SU-DHL-6 (cell line): ENCODE data around the gene GRIK4.

Source experiments
- EZH2phosphoT487 ChIP-seq: fragments of 200-600 bp; sonication (generic), shearing (Covaris generic); conservative IDR thresholded peaks from 2 replicates; pipeline ENCODE4 v1.6.1; 2018; ENCODE audit warnings: mild to moderate bottlenecking, antibody characterized with exemption, low read length, moderate library complexity, mixed read lengths
- TF ChIP-seq, protein P1 (sequence below): fragments of 200-600 bp; sonication (generic); IDR thresholded peaks from one replicate; pipeline ENCODE4 v1.5.1; 2017; ENCODE audit warnings: antibody characterized with exemption, mild to moderate bottlenecking, low read length, moderate library complexity; ENCODE audit not compliant: insufficient read depth, poor library complexity, severe bottlenecking

DNA sequence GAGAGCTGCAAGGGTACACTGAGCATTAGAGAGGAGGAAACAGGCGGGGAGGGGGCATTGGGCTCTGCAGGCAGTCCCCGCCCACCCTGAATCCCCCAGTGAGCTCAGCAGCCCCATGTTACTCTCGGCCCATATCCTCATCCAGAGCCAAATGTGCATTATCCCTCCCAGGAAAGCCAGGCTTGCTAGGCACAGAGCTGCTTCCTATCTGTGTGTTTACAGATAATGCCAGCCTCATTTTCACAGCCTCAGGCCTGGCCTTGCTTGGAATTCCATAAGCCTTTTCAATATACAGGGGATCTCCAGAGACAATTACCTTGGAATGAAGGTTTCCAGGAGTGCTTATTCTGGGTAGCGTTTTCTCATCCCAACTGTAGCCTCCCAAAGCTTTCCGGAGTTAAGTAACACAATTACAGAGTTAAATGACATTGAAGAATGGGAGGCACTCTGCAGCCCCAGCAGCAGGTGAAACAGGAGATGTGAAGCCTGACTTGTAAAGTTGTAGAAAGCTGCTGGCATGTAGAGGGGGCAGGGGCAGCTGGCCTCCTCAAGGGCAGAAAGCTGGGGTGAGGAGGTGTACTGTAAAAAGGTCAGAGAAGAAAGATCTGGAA lies 420.9 kb downstream of the GRIK4 start:
- TF ChIP-seq, protein P1, sequence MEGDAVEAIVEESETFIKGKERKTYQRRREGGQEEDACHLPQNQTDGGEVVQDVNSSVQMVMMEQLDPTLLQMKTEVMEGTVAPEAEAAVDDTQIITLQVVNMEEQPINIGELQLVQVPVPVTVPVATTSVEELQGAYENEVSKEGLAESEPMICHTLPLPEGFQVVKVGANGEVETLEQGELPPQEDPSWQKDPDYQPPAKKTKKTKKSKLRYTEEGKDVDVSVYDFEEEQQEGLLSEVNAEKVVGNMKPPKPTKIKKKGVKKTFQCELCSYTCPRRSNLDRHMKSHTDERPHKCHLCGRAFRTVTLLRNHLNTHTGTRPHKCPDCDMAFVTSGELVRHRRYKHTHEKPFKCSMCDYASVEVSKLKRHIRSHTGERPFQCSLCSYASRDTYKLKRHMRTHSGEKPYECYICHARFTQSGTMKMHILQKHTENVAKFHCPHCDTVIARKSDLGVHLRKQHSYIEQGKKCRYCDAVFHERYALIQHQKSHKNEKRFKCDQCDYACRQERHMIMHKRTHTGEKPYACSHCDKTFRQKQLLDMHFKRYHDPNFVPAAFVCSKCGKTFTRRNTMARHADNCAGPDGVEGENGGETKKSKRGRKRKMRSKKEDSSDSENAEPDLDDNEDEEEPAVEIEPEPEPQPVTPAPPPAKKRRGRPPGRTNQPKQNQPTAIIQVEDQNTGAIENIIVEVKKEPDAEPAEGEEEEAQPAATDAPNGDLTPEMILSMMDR = no peak
- no peak for TF ChIP-seq EZH2phosphoT487
